Islet of Langerhans (tissue), 1 donor: ENCODE data around the gene LGR6.

ENCODE experiments used
- FAIRE-seq: peaks from one replicate; lab custom pipeline; 2011; peaks lifted over from hg19 to GRCh38; lab: Jason Lieb, UNC

Gene LGR6

GRCh38 chr1:202291961-202292712 is 98.5 kb downstream of the LGR6 start:
- no peak for FAIRE-seq

GRCh38 chr1:202292773-202293172 is 99.2 kb downstream of the LGR6 start:
- no peak for FAIRE-seq

- FAIRE-seq: no peak
Measured at GRCh38 chr1:202293569-202293968, 100.0 kb downstream of the LGR6 start.

- FAIRE-seq: no peak
Measured at GRCh38 chr1:202302166-202302565, 108.6 kb downstream of the LGR6 start.

GRCh38 chr1:202304375-202304774 is 110.8 kb downstream of the LGR6 start:
- FAIRE-seq: no peak

- FAIRE-seq: no peak
Measured at GRCh38 chr1:202305168-202305567, 111.6 kb downstream of the LGR6 start.

- no peak for FAIRE-seq
Measured at GRCh38 chr1:202306535-202307345, 113.1 kb downstream of the LGR6 start.

- no peak for FAIRE-seq
Measured at GRCh38 chr1:202310071-202310725, 116.6 kb downstream of the LGR6 start.

GRCh38 chr1:202310746-202311145 is 117.1 kb downstream of the LGR6 start:
- FAIRE-seq: no peak

- no peak for FAIRE-seq
Measured at GRCh38 chr1:202311875-202312635, 118.5 kb downstream of the LGR6 start.

- peak; percentile 43 for FAIRE-seq
Measured at GRCh38 chr1:202315576-202316168, 122.1 kb downstream of the LGR6 start.

- FAIRE-seq: no peak
Measured at GRCh38 chr1:202316186-202316585, 122.6 kb downstream of the LGR6 start.

GRCh38 chr1:202317941-202318925 is 124.6 kb downstream of the LGR6 start:
- FAIRE-seq: no peak

- no peak for FAIRE-seq
Measured at GRCh38 chr1:202319381-202320080, 125.9 kb downstream of the LGR6 start.

- FAIRE-seq: no peak
Measured at GRCh38 chr1:202320081-202320405, 126.4 kb downstream of the LGR6 start.

- no peak for FAIRE-seq
Measured at GRCh38 chr1:202323731-202324130, 130.1 kb downstream of the LGR6 start.

- no peak for FAIRE-seq
Measured at GRCh38 chr1:202324646-202325045, 131.0 kb downstream of the LGR6 start.

GRCh38 chr1:202329891-202330290 is 136.3 kb downstream of the LGR6 start:
- FAIRE-seq: no peak

GRCh38 chr1:202333861-202334260 is 140.3 kb downstream of the LGR6 start:
- no peak for FAIRE-seq
